Parathyroid adenoma (tissue), 2 donors: Measurements from ENCODE around the gene USP4.
A peak's percentile ranks its signal among the peaks of the same experiment; 100 is the strongest.
"Not testable (repeated sequence)": the region's sequence is repeated elsewhere in the genome, so short reads cannot be mapped to it uniquely, and the experiment has no call there.

Experiments
- H2AFZ ChIP-seq: fragments of 300-600 bp; sonication (generic); one replicate; pipeline ENCODE4 v1.7.0; 2017; ENCODE audit warnings: antibody characterized with exemption, mild to moderate bottlenecking
- H3K27ac ChIP-seq: fragments of 300-600 bp; sonication (generic); one replicate; pipeline ENCODE4 v1.7.0; 2017
- H3K27me3 ChIP-seq: fragments of 300-600 bp; sonication (generic); one replicate; pipeline ENCODE4 v1.7.0; 2017; ENCODE audit warnings: low read length; ENCODE audit not compliant: control insufficient read depth, insufficient read depth
- H3K36me3 ChIP-seq: fragments of 300-600 bp; sonication (generic); one replicate; pipeline ENCODE4 v1.7.0; 2017; ENCODE audit warnings: low read length; ENCODE audit not compliant: control insufficient read depth, insufficient read depth
- H3K4me1 ChIP-seq: fragments of 300-600 bp; sonication (generic); one replicate; pipeline ENCODE4 v1.7.0; 2017; ENCODE audit warnings: control low read depth
- H3K4me2 ChIP-seq: fragments of 300-600 bp; sonication (generic); one replicate; pipeline ENCODE4 v1.7.0; 2017; ENCODE audit warnings: low read length
- H3K4me3 ChIP-seq: fragments of 300-600 bp; sonication (generic); one replicate; pipeline ENCODE4 v1.7.0; 2017; ENCODE audit warnings: low read depth, low read length
- H3K79me2 ChIP-seq: fragments of 300-600 bp; sonication (generic); one replicate; pipeline ENCODE4 v1.7.0; 2017; ENCODE audit warnings: control low read depth
- H3K9ac ChIP-seq: fragments of 300-600 bp; sonication (generic); one replicate; pipeline ENCODE4 v1.7.0; 2017; ENCODE audit warnings: mild to moderate bottlenecking
- H3K9me3 ChIP-seq: fragments of 300-600 bp; sonication (generic); one replicate; pipeline ENCODE4 v1.7.0; 2017; ENCODE audit warnings: low read length; ENCODE audit not compliant: control insufficient read depth
- CTCF ChIP-seq: fragments of 300-600 bp; sonication (generic); IDR thresholded peaks from one replicate; pipeline ENCODE4 v1.7.0; 2017; ENCODE audit warnings: antibody characterized with exemption, mild to moderate bottlenecking
- donor health status: primary hyperparathyroidism.

Gene USP4

GRCh38 chr3:49244581-49245205 lies 95.2 kb downstream of the USP4 start:
- Histone ChIP-seq H3K4me3 (no peak overlapping the region), H3K4me1 (no peaks in the 10 kb centered on the region), H3K4me2 (no peak overlapping the region), H3K27me3 (no peaks in the 10 kb centered on the region), H3K9ac (no peak overlapping the region), H3K9me3 (no peaks in the 10 kb centered on the region), H3K36me3 (no peaks in the 10 kb centered on the region), H2AFZ (peak overlapping the region; percentile 33), H3K79me2 (no peaks in the 10 kb centered on the region), H3K27ac (no peak overlapping the region)
- TF ChIP-seq CTCF: no peak

DNA sequence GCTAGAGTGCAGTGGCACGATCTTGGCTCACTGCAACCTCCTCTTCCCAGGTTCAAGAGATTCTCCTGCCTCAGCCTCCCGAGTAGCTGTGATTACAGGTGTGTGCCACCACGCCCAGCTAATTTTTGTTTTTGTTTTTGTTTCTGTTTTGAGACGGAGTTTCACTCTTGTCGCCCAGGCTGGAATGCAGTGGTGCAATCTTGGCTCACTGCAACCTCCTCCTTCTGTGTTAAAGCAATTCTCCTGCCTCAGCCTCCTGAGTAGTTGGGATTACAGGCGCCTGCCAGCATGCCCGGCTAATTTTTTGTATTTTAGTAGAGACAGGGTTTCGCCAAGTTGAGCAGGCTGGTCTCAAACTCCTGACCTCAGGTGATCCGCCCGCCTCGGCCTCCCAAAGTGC lies 99.8 kb downstream of the USP4 start:
- not testable (repeated sequence) for H3K4me3 ChIP-seq, H3K27ac ChIP-seq, H3K4me2 ChIP-seq, H3K9me3 ChIP-seq, H3K4me1 ChIP-seq, H3K27me3 ChIP-seq, H2AFZ ChIP-seq, H3K79me2 ChIP-seq, H3K36me3 ChIP-seq, H3K9ac ChIP-seq

GRCh38 chr3:49238274-49239127 lies 101.4 kb downstream of the USP4 start:
- H3K9ac ChIP-seq: no peak overlapping the region
- no peaks in the 10 kb centered on the region for H3K4me1 ChIP-seq
- no peak overlapping the region for H3K27ac ChIP-seq
- H3K4me2 ChIP-seq: no peak overlapping the region
- H3K9me3 ChIP-seq: no peaks in the 10 kb centered on the region
- no peak for TF ChIP-seq CTCF
- no peaks in the 10 kb centered on the region for H3K36me3 ChIP-seq
- no peaks in the 10 kb centered on the region for H3K27me3 ChIP-seq
- no peak overlapping the region for H3K4me3 ChIP-seq
- no peak overlapping the region for H2AFZ ChIP-seq
- no peaks in the 10 kb centered on the region for H3K79me2 ChIP-seq

GRCh38 chr3:49237344-49237743 lies 102.5 kb downstream of the USP4 start:
- H3K36me3 ChIP-seq: no peaks in the 10 kb centered on the region
- H3K9me3 ChIP-seq: no peaks in the 10 kb centered on the region
- no peaks in the 10 kb centered on the region for H3K4me1 ChIP-seq
- H3K79me2 ChIP-seq: no peaks in the 10 kb centered on the region
- H3K27me3 ChIP-seq: no peaks in the 10 kb centered on the region
- TF ChIP-seq CTCF: no peak
- no peak overlapping the region for H3K4me3 ChIP-seq
- no peak overlapping the region for H3K4me2 ChIP-seq
- H2AFZ ChIP-seq: no peak overlapping the region
- H3K9ac ChIP-seq: no peak overlapping the region
- H3K27ac ChIP-seq: no peak overlapping the region

GRCh38 chr3:49236226-49236625 lies 103.6 kb downstream of the USP4 start:
- Histone ChIP-seq H3K79me2 (no peaks in the 10 kb centered on the region), H3K4me1 (no peaks in the 10 kb centered on the region), H3K27me3 (no peaks in the 10 kb centered on the region), H3K4me3 (no peak overlapping the region), H2AFZ (no peak overlapping the region), H3K27ac (no peak overlapping the region), H3K4me2 (no peak overlapping the region), H3K9me3 (no peaks in the 10 kb centered on the region), H3K9ac (no peak overlapping the region), H3K36me3 (no peaks in the 10 kb centered on the region)
- TF ChIP-seq CTCF: no peak

- not testable (repeated sequence) for H3K4me1 ChIP-seq, H3K4me3 ChIP-seq, H3K79me2 ChIP-seq, H3K27ac ChIP-seq, H3K4me2 ChIP-seq, H3K36me3 ChIP-seq, H3K9me3 ChIP-seq, H2AFZ ChIP-seq, H3K9ac ChIP-seq, H3K27me3 ChIP-seq
These were observed 111.0 kb downstream of the USP4 start for GRCh38 chr3:49228817-49229216.
